HG03521 (cell line): ENCODE data around the gene CARS2.
"Not testable (repeated sequence)": the region's sequence is repeated elsewhere in the genome, so short reads cannot be mapped to it uniquely, and the experiment has no call there.

Experiments used
- ATAC-seq: cut with Tn5 transposase; IDR thresholded peaks from one replicate; pipeline ENCODE4 v1.9.1; 2021; ENCODE audit warnings: mild to moderate bottlenecking, moderate library complexity; ENCODE audit not compliant: unreplicated experiment

CARS2 gene

DNA sequence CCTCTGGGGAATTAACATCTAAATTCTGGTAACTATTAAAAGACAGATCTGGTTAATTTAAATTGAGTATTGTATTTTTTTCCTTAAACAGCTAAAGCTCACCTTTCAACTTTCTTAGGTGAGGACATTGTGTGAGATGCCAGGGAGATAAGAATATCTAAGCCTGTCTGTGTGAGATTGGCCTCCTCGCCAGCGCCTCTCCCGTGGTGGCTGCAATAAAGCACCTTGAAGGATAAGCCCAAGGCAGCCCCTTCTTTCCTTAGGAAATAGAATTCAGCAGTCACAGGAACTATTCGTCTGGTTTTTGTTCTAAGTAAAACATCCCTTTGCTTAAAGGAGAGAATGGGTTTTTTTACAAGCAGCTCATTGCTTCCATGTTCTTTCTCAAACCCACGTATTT is 66.0 kb downstream of the CARS2 start:
- ATAC-seq: no peak

DNA sequence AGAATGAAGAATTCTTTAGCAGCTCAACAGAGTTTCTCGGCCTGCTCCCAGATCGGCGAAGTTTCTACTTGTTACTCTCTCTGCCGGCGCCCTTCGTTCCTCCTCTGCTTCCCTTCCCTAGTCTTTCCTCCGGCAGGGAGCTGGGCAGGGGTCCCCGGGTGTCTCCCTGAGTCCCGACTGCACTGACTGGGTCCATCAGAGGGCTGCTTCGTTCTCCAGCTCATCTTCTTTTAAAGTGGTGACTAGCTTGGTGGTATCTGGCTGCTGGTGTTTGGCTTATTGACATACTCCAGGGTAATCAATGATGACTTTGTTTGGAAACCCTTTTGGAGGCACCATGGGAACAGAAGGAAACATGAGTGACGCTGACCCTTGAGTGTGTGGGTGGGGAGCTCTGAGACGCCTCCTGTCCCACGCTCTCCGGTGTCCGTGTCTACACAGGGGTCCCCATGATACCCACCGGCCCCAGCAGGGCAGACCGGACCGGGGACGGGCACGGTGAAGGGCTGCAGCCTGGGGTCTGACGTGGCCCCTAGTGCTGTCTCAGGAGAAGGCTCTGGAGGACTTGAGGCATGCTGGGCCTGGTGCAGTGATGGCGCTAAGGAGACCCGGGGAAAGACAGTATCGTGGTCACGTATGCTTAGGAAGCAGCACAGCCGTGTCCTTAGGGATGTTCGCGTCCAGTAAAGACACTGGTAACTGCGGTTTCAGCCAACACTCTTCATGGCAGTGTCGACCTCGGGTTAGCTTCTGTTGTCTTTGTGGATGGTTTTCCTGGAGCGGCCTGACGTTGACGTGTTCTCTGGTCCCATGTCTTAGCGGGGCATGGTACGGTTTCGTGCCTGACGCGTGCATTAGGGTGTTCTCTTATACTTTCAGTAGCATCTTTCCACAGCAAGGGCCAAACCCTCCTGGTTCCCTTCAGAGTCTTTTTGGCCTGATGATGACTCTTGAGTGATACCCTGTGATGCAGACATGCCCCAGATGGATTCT is 66.8 kb downstream of the CARS2 start:
- no peak for ATAC-seq

DNA sequence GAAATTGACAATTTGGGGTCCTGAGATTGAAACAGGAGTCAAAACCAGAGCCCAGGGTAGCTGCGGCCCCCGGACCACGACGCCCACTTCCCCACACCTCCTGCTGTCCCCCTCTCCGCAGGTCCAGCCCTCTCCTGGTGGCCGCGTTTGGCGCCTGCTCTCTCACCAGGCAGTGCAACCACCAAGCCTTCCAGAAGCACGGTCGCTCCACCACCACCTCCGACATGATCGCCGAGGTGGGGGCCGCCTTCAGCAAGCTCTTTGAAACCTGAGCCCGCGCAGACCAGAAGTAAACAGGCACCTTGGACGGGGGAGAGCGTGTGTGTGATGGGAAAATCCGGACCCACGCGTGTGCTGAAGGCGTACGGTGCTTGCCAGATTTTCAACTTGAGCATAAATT is 67.7 kb downstream of the CARS2 start:
- ATAC-seq: no peak

DNA sequence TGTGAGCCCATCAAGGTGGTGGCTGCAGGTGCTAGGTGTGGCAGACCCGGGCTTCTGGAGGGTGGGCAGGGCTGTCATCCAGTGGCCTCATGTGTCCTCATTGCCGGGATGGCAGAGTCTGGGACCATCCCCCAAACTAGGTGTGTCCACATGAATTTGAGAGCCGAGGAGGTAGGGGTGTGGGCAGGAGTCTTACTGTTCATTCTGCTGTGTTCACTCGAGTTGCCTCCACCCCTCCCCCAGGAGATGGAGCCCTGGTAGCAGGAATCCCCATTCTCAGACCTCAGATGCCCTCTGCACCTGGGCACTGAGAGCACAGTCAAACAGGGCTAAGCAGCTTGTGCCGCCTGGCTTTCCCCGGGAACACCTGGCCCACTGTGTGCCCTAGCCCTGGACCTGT is 68.2 kb downstream of the CARS2 start:
- no peak for ATAC-seq

DNA sequence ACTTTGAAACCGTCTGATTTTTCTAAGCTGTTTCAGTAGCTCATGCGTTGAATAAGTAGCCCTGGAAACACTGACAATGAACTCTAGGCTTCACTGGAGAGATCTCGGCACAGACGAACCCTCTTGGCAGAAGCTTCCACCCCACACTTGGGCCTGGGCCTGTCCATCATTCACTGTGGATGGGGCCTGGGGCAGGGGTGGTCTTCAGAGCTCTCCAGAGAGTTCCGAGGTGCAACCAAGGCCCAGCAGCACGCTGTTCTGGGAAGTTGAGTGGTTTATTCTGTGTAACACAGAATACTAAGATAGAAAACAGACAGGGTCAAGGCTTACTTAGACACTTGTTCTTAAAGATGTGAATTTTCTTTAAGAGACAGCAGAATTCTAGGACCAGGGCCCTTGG is 68.6 kb downstream of the CARS2 start:
- ATAC-seq: no peak

DNA sequence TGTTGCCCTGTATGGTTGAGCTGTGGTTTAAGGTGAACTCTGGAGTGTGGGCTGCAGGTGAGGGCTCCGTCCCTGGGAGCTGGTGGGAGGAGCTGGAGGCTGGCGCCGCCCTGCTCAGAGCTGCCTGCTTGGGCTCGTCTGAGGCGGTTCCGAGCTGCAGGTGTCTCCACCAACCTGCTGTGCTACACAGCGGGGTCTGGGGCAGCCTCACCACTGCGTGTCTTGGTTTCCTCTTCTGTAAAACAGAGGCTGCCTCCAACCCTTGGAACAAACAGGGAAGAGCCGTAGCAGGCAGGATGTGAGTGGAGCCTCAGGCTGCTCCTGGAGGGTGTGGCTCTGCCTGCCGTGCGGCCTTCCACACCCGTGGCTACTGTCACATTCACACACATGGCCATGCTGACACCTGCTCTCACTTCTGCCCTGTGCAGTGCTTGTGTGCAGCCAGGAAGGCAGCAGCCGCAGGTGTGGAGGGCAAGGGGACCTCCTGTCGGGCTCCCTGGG is 69.2 kb downstream of the CARS2 start:
- no peak for ATAC-seq

DNA sequence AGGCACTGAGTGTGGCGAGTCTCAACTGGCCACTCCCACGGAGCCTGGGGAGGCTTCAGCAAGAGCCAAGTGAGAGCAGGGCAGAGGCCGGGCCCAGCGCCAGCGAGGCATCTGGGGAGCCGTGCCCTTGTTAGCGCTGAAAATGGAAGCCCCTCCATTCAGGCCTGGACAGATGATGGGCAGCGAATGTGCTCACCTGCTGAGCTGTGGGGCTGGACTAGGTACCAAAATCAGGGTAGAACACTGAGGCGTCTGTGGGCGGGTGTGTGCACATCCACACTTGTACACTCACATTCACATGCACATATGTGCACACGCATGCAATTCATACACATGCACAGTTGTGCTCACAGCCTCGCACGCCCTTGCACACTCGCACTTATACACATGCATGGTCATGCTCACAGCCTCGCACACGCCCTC is 69.9 kb downstream of the CARS2 start:
- ATAC-seq: no peak

DNA sequence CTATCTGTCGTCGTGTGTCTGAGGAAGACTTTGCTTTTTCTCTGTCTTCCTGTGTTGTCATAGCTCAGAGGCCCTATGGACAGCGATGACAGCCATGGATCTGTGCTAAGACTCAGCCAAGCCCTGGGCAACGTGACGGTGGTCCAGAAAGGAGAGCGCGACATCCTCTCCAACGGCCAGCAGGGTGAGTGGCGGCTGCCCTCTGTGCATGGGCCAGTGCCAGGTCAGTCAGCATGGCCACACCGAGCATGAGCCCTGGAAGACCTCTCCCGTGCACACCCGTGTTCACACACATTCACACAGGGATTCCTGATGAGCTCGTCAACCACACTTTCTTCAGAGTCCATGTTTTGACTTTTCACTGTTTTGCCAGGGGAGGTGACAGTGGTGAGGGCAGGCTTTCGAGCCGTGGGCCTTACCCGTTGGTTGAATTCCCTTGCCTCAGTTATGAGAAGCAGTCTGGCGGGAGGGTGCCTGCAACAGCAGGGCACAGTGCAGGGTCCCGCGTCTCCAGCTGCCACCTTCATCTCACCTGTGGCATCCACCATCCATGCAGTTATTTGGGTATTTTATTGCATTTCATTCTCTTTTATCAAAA is 70.4 kb downstream of the CARS2 start:
- no peak for ATAC-seq

DNA sequence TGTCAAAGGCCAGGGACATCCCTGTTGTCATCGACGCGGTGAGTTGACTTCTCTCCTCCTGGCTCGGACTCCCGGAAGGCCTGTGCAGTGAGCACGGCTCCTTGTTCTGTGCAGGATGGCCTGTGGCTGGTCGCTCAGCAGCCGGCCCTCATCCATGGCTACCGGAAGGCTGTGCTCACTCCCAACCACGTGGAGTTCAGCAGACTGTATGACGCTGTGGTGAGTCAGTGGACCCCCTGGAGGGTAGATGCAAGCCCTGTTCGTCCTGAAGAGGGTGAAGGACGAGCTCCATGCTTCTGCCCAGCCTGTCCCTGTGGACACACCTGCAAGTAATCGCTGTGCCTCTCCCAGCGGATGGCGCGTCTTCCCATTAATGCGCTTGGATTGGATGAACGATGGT is 71.4 kb downstream of the CARS2 start:
- no peak for ATAC-seq

DNA sequence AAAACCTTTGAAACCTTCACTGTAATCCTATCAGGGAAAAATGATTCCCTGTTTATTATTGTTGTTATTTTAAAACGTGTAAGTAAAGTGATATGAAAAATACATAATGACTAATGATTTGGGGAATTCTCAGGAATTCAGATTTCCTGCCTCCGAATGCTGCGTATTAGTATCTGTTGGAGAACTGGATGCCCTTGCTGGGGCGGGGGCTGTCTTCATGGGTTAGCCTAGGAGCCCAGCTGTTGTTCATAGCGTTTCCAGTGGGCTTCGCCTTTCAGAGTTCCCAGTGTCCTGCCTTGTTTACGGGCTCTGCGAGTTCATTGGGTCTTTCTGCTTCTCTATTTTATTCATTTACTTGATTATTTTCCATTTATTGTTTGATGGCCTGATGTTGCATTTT is 72.1 kb downstream of the CARS2 start:
- no peak for ATAC-seq

DNA sequence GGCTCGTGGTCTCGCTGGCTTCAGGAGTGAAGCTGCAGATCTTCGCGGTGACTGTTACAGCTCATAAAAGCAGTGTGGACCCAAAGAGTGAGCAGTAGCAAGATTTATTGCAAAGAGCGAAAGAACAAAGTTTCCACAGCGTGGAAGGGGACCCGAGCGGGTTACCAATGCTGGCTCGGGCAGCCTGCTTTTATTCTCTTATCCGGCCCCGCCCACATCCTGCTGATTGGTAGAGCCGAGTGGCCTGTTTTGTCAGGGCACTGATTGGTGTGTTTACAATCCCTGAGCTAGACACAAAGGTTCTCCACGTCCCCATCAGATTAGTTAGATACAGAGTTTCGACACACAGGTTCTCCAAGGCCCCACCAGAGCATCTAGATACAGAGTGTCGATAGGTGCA is 73.7 kb downstream of the CARS2 start:
- ATAC-seq: not testable (repeated sequence)

DNA sequence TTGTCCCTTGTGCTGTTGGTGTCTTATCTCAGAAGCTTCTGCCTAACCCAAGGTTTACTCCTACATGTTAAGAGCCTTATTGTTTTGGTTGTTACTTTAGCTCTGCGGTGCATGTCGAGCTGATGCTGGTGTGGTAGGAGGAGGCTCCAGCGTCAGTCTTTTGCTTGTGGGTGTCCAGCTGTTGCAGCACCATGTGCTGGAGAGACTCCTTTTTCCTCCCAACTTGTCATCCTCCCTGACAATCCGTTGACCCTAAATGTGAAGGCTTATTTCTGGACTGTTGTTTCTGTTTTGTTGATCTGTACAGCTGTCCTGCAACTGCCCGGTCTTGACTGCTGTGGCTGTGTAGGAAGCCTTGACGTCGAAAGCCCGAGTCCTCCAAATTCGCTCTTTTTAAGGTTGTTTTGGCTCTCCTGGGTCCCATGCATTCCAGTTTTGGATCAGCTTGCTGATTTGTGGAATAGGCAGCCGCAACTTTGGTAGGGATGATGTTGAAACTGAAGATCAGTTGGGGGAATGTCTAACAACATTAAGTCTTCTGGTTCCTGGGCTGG is 75.3 kb downstream of the CARS2 start:
- ATAC-seq: no peak

DNA sequence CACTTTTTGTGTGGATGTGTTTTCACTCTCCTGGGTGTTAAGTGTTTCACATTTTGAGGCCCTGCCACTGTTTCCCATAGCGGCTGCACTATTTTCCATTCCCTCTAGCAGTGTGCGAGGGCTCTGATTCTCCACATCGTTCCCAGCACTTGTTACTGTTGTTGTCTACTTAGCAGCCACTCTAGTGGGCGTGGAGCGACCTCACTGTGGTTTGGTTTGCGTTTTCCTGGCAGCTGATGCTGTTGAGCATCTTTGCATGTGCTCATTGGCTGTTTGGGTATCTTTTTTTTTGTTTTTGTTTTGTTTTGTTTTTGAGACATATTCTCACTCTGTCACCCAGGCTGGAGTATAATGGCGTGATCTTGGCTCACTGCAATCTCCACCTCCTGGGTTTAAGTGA is 76.2 kb downstream of the CARS2 start:
- ATAC-seq: no peak

DNA sequence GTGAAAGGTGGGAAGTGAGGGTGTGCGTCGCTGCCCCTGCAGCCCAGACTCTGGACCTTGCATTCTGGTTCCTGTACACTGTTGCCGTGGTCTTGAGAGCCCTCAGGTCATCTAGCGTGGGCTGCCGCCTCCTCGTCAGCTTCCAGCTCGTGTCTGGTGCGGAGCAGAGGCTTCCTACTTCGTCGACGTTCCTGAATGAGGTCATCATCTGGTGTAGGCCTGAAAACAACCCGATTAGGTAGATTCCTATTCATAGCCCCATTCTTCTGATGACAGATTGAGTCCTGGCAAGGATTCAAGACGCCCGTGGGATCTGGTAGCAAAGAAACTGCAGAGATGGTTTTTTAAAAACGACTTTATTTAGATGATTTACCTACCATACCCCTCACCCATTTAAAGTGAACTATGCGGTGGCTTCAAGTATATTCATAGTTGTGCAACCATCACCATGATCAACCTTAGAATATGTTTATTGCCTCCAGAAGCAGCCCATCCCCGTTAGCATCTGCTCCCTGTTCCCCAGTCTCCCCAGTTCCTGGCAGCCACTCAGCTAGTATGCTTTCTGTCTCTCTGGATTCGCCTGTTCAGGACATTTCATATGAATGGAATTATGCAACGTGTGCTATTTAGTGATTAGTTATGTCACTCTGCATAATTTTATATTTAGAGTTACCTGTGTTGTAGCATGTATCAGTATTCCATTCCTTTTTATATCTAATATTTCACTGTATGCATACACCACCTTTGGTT is 76.8 kb downstream of the CARS2 start:
- ATAC-seq: no peak

DNA sequence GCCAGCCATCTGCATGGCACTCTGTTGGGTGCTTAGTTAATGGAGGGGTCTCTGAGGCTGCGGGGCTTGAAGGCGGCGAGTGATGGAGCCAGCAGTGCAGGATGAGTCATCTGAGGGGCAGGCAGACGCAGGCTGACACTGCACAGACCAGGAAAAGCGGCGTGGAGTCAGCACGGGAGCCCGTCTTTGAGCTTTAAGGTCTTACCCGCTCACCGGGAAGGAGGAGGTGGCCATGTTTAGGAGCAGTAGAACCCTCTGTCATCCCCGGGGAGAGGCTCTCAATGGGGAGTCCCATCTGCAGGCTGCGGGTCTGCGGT is 77.5 kb downstream of the CARS2 start:
- ATAC-seq: no peak

DNA sequence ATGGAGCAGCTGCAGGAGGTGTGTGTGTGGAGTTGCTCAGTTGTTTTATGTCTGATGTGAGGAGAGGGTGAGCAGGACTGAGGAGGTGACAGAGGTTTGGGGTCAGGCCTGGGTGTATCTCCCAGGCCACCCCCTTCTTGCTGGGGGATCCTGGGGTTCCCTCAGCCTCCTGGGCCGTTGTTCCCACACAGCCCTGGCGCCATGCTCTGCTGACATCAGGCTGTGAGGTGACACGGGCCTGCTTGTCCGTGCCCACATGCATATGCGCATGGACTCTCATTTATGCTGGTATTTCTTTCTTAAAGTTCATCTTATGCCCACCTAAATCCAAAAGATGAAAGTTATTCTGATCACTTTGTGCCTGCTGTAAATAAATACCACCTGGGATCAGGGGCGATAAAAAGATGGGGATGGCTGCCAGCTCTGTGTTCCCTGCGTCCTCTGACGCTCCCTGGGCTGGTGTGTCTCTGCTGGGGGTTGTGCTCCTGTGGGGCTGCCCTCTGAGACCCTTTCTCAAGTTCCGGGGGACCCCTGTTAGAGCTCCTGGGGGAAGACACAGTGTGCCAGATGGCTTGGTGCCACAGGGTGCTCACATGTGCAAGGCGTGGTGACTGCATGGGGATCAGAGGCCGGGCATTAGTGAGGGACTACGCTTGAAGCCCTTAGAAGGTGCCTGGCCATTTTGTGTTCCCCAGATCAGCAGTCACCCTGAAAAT is 78.0 kb downstream of the CARS2 start:
- no peak for ATAC-seq

DNA sequence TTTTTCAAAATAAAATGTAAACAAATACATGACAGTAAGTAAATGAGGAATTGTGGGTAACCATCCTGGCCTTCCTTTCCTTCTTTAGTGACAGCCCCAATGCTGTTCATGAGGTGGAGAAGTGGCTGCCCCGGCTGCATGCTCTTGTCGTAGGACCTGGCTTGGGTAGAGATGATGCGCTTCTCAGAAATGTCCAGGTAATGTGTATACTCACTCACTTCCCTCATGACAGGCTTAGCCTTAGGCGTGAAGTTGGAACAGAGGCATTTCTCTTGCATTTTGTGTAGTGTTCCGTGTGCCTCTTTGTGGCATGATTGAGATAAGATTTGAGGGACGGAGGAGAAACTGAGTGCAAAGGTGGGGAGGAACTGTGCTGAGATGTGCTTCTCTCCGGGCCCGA is 78.6 kb downstream of the CARS2 start:
- ATAC-seq: no peak

DNA sequence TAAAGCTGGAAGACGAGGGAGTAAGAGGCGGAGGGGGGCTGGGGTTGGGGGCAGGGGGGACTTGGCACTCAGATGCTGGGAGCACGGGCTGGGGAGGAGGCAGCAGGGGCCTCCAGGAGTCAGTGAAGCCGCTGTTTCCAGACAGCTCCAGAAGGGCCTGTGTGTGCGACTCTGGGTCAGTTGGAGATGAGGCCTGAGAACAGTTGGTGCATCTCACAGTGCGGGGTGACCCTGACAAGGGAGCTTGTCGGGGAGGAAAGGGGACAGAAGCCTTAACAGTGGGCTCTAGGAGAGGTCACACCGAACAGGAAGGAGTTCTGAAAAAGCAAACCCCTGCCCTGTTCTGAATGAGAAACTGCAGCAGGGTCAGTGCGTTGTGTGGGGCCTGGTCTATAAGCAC is 79.4 kb downstream of the CARS2 start:
- ATAC-seq: no peak

DNA sequence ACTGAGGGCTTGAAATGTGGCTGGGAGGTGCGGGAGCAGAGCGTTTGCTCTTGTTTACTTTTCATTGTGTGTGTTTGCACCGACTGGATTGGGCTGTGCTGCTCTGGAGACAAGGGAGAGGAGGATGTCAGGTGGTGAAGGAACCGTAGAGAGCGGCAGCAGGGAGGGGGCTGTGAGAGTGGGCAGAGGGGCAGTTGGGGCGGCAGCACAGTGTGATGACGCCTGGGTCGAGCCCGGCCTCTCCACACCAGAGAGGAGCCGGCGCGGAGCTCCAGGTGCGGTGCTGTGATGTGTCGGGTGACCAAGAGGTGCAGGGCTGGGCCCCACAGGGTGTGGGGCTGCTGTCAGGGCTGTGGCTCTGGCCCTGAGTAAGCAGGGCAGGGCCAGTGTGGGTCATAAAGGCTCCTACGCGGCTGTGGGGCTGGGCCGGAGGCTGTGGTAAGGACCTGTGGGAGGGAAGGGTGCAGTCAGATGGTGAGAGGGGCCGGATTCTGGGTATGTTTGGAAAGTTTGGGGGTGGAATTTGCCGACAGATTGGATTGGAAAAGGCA is 80.1 kb downstream of the CARS2 start:
- no peak for ATAC-seq
